Bronchial epithelial cell (primary cell): ENCODE measurements around the gene QSOX2. TPM values are rescaled to one million over a fixed set of nuclear protein-coding genes. Genes with fewer than 3 reads are reported as not detected.

Source experiments
- DNase-seq: peaks from one replicate; pipeline ENCODE4 v3.0.0-alpha.2; 2010; ENCODE audit warnings: low read depth
- FAIRE-seq: peaks from 2 replicates; lab custom pipeline; 2011; peaks lifted over from hg19 to GRCh38; lab: Jason Lieb, UNC
- H3K27me3 ChIP-seq: 2 replicates; pipeline ENCODE4 v1.5.1; 2011; ENCODE audit warnings: low read length; ENCODE audit not compliant: control insufficient read depth, insufficient read depth
- H3K36me3 ChIP-seq: 2 replicates; pipeline ENCODE4 v1.5.1; 2011; ENCODE audit warnings: low read length; ENCODE audit not compliant: control insufficient read depth, insufficient read depth
- H3K4me3 ChIP-seq: 2 replicates; pipeline ENCODE4 v1.5.1; 2011; ENCODE audit warnings: mild to moderate bottlenecking, low read depth, low read length, control low read depth
- total RNA-seq: library from RNA; depleted of rRNA; stranded (reverse); fragments of >200 nt; gene quantifications from 2 replicates; pipeline ENCODE4 v1.2.1, GENCODE V29; 2014
- TF ChIP-seq, protein P1 (sequence below): IDR thresholded peaks from 2 replicates; pipeline ENCODE4 v1.5.1; 2011; ENCODE audit warnings: mild to moderate bottlenecking, moderate library complexity, low read length, control low read depth, inconsistent platforms; ENCODE audit not compliant: insufficient read depth, severe bottlenecking

Gene QSOX2
- total RNA-seq, 1 donor from 2014 or later, result 12.1 TPM

- TF ChIP-seq, protein P1, sequence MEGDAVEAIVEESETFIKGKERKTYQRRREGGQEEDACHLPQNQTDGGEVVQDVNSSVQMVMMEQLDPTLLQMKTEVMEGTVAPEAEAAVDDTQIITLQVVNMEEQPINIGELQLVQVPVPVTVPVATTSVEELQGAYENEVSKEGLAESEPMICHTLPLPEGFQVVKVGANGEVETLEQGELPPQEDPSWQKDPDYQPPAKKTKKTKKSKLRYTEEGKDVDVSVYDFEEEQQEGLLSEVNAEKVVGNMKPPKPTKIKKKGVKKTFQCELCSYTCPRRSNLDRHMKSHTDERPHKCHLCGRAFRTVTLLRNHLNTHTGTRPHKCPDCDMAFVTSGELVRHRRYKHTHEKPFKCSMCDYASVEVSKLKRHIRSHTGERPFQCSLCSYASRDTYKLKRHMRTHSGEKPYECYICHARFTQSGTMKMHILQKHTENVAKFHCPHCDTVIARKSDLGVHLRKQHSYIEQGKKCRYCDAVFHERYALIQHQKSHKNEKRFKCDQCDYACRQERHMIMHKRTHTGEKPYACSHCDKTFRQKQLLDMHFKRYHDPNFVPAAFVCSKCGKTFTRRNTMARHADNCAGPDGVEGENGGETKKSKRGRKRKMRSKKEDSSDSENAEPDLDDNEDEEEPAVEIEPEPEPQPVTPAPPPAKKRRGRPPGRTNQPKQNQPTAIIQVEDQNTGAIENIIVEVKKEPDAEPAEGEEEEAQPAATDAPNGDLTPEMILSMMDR, result no peak
- FAIRE-seq (no peak), DNase-seq (no peak)
- Histone ChIP-seq H3K4me3 (no peak overlapping the region), H3K36me3 (no peaks in the 10 kb centered on the region), H3K27me3 (no peaks in the 10 kb centered on the region)
Measured at GRCh38 chr9:136260521-136260920, 14.9 kb upstream of the QSOX2 start.

GRCh38 chr9:136259836-136260235, 14.2 kb upstream of the QSOX2 start:
- peaks cover 1% of the 10 kb centered on the region for H3K27me3 ChIP-seq

GRCh38 chr9:136259517-136259813, 13.9 kb upstream of the QSOX2 start:
- Histone ChIP-seq H3K27me3 (peaks cover 1% of the 10 kb centered on the region), H3K4me3 (no peak overlapping the region), H3K36me3 (no peaks in the 10 kb centered on the region)
- DNase-seq (no peak), FAIRE-seq (no peak)
- TF ChIP-seq, protein P1, result no peak

More at GRCh38 chr9:136259836-136260235, 14.2 kb upstream of the QSOX2 start:
- H3K36me3 ChIP-seq, result no peaks in the 10 kb centered on the region
- FAIRE-seq (no peak), DNase-seq (no peak)
- TF ChIP-seq, protein P1, result no peak
- H3K4me3 ChIP-seq, result no peak overlapping the region

DNA sequence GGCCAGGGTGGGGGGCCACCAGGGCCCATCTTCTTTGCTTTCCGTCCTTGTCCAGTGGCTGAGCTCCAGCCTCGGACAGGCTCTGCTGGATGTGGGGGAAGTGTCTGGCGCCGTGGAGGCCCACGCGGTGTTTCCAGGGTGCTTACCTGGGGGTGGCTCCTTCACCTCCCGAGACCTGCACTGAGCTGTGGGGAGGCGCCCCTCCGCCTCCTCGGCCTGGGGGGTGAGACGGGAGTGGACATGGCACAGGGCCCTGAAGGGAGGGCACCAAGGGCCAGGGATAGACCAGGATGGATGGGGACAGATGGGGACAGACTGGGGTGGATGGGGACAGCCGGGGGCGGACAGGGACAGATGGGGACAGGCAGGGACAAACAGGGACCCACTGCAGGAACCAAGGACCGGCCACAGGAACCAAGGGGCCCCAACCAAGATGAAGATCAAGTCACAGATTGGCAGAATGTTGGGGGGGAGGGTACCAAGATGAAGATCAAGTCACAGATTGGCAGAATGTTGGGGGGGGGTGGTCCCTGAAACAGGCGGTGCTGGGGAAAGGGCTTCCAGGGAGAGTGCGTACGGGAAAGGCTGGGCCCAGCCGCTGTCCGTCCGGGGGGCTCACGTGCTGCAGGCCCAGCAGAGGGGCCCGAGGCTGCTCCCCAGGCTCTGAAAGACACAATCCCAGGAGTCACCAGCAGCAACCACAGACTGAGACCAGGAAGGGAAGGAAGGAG, 13.3 kb upstream of the QSOX2 start:
- H3K27me3 ChIP-seq, result peaks cover 1% of the 10 kb centered on the region
- FAIRE-seq (no peak), DNase-seq (no peak)
- TF ChIP-seq, protein P1, result no peak
- no peak overlapping the region for H3K4me3 ChIP-seq
- H3K36me3 ChIP-seq, result no peaks in the 10 kb centered on the region

DNA sequence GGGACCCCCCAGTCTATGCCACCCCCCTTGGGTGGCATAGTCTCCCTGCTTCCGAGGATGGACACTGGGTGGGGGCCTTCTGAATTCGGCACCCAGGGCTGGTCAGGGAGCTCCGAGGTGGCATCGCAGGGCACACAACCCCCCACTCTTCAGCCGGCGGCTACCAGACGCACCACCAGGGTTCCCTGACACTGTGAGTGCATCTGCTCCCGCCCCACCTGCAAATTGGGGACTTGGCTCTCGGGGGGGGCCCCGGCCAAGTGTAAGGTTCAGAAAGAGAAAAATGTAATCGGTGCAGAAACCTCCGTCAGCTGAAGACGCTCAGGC, 12.7 kb upstream of the QSOX2 start:
- Histone ChIP-seq H3K4me3 (no peak overlapping the region), H3K36me3 (no peaks in the 10 kb centered on the region), H3K27me3 (peaks cover 1% of the 10 kb centered on the region)
- TF ChIP-seq, protein P1, result no peak
- no peak for DNase-seq
- no peak for FAIRE-seq
